HG02759 (cell line): Measurements from ENCODE around the gene CBFA2T3.
"Not testable (repeated sequence)": the region's sequence is repeated elsewhere in the genome, so short reads cannot be mapped to it uniquely, and the experiment has no call there.

ENCODE experiments used
- ATAC-seq: cut with Tn5 transposase; IDR thresholded peaks from one replicate; pipeline ENCODE4 v1.9.1; 2021; ENCODE audit warnings: mild to moderate bottlenecking, moderate library complexity; ENCODE audit not compliant: unreplicated experiment

Gene CBFA2T3

DNA sequence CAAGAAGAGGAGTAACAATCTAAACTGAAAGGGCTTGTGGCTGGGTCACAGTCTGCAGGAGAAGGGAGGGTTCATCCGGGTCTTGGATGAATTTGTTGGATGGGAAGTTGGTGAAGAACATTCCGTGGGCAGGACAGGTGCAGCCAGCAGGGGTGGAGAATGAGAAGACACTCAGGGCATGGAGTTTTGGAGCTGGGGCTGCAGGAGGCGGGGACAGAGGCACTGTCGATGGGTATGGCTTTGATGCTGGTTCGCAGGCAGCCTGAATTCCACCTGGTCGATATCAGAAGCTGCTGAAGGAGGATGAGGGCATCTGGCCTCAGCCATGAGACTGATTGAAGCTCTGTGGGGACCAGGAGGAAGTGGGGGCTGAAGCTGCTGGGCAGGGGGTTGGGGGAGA lies 36.1 kb upstream of the CBFA2T3 start:
- no peak for ATAC-seq

DNA sequence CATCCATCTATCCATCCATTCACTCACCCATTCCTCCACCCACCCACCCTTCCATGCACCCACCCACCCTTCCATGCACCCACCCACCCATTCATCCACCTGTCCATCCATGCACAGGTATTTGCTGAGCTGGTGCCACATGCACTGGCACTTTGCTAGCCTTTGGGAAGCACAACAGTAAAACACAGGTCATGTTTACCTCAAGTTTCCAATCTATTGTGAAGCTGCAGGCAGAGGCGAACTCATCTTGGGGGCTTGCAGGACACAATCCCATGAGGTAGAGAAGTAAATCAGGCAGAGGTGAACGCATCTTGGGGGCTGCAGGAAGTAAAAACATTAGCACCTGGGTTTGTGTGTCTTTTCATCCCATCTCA lies 35.6 kb upstream of the CBFA2T3 start:
- ATAC-seq = no peak

DNA sequence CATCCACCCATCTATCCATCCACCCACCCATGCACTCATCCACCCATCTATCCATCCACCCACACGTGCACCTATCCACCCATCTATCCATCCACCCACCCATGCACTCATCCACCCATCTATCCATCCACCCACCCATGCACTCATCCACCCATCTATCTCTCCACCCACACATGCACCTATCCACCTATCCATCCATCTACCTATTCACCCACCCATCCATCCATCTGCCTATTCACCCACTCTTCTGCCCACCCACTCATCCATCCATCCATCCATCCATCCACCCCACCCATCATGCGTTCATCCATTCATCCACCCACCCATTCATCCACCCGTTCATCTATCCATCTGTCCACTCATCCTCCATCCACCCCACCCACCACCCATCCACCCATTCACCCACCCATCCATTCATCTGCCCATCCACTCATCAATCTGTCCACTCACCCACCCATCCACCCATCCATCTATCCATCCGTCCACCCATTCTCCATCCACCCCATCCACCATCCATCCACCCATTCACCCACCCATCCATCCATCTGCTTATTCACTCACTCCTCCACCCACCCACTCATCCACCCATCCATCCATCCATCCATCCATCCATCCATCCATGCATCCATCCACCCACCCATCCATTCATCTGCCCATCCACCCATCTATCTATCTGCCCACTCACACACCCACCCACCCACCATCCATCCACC lies 35.1 kb upstream of the CBFA2T3 start:
- no peak for ATAC-seq

DNA sequence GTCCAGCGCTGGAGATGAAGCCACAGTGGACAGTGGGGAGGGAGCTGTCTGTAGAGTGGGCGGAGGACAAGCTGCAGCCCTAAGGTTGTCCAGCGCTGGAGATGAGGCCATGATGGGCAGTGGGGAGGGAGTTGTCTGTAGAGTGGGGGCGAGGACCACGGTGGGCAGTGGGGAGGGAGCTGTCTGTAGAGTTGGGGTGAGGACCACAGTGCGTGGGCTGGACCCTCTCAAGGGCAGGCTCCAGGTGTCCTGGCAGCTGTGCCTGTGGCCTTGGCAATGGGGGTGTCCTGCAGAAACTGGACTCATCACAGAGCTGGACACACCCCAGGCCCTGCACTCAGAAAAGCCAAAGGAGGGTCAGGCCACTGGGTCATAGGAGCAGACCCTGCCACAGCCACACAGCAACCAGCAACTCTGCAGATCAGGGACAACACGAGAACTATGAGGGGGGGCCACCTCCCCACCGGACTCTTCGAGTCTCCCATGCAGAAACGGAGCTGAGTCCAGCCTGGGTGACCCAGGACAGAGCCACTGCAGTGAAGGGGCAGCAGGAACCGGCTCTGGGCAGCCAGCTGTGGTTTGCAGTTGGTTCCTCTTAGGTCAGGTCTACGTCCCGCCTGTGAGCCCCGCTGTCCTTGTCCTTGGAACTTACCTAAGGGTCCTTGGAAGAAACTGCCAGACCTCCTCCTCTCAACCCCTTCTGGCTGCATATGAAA lies 33.4 kb upstream of the CBFA2T3 start:
- ATAC-seq = no peak

DNA sequence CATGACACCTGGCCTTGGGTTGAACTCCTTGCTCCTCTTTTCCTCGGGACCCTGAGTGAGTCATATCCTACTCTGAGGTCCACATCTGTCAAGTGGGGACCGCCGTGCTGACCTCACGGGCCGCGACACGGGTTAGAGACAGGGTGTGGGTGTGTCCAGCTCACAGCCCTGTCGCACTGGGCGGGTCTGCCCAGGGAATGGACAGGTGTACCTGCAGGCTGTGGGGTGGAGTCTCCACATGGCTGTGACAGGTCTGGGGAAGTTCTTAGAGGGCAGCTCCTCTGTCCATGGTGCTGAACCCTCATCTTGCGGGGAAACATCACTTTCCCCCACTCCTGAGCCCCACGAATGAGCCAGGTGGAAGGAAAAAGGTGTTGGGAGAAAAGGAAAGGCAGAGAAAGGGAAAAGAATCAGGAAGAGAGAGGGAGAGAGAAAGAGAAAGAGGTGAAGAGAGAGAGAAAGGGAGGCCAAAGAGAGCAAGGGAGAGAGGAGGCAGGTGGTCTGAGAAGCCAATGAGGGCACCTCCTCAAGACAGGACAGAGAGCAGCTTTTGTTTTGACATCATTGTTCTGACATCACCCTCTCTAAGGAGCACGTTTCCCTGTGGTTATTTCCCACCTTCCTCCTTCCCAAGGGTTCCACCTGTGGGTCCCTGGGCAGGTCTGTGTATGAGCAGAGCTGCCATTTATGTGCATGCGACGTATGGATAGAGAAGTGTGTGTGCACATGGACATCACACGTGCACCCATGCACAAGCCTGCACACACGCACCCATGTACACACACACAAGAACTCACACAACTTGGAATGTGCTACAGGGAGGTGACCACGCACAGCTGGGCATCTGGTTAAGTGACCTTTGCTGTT lies 32.6 kb upstream of the CBFA2T3 start:
- no peak for ATAC-seq

DNA sequence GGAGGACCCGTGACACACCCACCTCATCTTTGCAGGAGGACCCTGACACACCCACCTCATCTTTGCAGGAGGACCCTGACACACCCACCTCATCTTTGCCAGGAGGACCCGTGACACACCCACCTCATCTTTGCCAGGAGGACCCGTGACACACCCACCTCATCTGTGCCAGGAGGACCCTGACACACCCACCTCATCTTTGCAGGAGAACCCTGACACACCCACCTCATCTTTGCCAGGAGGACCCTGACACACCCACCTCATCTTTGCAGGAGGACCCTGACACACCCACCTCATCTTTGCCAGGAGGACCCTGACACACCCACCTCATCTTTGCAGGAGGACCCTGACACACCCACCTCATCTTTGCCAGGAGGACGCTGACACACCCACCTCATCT lies 31.8 kb upstream of the CBFA2T3 start:
- not testable (repeated sequence) for ATAC-seq

DNA sequence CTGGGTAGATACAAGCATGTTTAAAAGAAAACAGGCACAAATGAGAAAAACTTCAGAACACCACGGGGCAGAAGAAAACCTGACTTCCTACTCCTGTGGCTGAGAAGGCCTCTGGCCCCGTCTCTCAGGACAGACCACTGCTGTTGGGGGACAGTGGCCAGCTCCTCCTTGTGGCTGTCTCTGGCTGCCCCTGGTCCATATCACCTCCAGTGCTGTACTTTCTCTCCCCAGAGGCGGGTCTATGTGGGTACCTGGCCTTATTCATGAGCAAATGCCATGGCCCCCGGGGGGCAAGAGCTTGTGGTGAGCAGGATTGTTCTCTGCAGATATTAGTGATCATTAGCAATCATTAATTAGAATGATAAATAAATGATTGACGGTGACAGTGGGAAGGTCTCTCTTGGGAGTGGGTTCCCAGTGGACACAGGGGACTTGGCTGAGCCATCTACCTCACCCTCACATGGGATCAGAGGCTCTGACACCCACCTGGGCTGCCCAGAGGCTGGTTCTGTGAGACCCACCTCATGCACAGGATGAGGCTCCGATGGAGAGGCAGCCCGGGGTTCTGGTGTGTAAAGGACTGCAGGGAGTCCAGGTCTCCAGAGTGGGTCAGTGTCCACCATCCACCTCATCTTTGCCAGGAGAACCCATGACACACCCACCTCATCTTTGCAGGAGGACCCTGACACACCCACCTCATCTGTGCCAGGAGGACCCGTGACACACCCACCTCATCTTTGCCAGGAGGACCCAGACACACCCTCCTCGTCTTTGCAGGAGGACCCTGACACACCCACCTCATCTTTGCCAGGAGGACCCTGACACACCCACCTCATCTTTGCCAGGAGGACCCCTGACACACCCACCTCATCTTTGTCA lies 30.6 kb upstream of the CBFA2T3 start:
- no peak for ATAC-seq

DNA sequence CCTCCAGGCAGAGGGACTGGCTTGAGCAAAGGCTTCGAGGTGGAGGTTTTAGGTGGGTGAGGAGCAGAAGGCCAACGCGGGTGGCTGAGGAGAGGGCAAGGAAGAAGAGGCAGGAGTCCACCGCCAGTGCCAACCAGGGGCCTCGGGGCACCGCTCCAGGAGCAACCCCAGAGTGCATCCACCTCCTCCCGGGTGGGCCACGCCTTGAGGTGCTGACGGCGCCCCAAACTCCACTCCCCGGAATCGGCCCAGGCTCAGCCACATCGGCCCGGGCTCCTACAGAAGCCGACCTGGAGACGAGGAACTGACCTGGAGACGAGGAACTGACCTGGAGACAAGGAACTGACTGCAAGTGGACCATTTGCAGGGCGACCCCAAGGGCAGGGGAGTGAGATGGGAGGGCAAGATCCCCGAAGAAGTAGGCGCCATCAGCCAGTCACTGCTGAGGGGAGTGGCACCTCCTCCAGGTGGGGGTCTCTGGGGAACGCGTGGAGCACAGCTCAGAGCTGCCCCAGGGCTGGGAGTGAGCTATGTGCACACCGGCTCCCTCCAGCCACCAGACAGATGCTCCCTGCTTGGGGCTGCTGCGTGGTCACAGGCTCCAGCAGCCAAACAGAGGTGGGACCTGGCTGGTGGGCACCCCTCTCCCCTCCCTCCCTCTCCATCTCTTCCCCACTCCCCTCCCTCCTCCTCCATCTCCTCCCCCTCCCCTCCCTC lies 29.2 kb upstream of the CBFA2T3 start:
- no peak for ATAC-seq

DNA sequence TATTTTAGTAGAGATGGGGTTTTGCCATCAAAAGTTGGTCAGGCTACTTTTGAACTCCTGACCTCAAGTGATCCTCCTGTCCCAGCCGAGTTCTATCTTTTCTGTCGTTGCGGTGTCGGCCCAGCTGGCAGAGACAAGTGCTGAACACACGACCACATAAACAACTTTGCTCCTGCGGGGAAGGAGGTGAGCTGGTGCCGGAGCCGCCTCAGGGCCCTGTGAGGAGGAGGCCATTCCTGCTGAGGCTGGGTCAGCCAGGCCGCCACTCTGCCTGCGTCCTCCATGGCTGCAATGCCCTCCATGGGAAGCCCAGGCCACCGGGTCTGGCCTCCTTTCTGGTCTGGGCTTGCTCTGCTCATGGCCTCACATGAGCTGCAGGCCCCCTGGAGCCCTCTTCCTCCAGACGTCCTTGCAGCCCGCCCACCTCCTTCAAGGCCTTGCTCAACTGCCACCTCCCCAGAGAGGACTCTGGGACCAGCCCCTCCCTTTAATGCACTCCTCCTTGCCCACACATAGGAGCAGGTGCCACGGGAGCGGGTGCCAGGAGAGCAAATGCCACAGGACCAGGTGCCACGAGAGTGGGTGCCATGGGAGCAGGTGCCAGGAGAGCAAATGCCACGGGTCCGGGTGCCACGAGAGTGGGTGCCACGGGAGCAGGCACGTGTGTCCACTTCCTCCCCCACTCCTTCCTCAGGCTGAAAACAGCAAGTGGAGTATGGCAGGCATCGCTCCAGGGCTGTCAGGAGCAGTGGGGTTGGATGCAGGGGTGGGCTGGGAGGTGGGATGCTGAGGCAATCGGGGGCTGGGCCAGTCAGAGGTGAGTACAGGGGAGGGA lies 28.4 kb upstream of the CBFA2T3 start:
- ATAC-seq = no peak

DNA sequence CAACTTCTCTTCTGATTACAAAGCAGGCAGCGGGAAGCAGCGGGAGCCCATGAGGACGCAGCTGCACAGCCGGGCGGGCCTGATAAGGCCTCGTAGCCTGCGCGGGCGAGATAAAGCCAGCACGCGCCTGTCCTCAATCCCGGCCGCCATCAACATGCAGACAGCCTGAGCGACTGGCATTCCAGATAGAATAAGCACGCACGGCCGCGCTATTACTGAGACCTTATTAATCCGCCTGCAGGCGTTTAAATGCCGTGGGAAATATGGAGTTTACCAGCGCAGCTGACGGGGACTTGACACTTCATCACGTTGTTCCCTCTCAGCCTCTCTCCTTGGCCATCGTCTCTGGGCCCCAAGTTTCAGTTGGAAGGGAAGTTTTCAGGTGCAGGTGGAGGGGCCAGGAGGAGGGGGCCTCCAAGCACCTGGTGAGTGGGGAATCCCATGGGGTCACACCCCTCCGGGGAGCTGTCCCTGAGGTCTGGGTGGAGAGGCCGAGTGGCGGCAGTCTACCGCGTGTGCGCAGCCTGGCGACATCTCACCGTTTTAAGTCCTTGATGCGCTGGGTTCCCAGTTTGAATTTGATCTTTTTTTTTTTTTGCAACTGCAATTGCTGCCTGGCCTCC lies 27.3 kb upstream of the CBFA2T3 start:
- no peak for ATAC-seq

DNA sequence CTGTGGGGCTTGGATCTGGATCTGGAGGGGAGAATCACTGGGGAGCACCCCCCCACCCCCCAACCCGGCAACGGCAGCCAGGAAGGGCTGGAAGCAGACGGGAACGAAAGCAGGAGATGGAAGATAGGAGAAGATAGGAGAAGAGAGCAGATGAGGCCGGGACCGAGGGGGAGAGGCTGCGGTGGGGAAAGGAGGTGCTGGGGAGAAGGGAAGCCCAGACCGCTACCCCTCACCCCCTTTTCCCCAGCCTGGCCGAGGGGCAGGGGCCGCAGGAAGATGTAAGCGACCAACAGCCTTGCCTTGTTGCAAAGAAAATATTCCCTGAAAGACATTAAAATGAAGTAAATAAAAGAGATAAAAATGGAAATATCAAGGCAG lies 26.8 kb upstream of the CBFA2T3 start:
- ATAC-seq = no peak

DNA sequence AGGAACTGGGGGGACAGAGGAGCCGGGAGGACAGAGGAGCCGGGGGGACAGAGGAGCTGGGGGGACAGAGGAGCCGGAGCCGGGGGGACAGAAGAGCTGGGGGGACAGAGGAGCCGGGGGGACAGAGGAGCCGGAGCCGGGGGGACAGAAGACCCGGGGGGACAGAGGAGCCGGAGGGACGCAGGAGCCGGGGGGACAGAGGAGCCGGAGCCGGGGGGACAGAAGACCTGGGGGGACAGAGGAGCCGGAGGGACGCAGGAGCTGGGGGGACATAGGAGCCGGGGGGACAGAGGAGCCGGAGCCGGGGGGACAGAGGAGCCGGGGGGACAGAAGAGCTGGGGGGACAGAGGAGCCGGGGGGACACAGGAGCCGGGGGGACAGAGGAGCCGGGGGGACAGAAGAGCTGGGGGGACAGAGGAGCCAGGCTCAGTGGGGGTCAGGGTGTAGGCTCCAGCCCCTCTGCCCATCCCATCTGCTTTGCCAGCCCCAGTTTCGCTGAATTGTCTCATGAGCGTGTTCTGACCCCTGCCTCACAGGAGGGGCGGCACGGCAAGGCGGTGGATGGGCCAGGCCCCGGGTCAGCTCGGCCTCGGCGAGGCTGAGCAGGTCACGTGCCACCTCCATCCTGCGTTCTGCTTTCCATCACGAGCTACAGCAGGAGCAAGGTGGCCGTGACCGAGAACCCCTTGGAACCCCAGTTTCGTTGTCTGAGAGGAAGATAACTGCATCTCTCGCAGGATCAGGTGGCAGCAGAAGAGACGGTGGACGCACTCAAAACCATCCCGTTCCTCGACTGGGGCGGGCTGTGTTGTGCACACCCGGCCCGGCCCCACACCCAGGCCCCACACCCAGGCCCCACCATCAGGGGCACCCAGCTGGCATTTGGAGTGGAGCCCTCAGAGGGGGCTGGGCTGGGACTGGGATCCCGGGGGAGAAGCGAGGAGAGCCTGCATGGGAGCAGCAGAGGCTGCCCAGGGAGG lies 26.1 kb upstream of the CBFA2T3 start:
- ATAC-seq = no peak

DNA sequence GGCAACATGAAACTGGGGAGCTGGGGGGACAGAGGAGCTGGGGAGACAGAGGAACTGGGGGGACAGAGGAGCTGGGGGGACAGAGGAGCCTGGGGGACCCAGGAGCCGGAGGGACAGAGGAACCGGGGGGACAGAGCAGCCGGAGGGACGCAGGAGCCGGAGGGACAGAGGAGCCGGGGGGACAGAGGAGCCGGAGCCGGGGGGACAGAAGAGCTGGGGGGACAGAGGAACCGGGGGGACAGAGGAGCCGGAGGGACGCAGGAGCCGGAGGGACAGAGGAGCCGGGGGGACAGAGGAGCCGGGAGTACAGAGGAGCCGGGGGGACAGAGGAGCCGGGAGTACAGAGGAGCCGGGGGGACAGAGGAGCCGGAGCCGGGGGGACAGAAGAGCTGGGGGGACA lies 25.1 kb upstream of the CBFA2T3 start:
- not testable (repeated sequence) for ATAC-seq

DNA sequence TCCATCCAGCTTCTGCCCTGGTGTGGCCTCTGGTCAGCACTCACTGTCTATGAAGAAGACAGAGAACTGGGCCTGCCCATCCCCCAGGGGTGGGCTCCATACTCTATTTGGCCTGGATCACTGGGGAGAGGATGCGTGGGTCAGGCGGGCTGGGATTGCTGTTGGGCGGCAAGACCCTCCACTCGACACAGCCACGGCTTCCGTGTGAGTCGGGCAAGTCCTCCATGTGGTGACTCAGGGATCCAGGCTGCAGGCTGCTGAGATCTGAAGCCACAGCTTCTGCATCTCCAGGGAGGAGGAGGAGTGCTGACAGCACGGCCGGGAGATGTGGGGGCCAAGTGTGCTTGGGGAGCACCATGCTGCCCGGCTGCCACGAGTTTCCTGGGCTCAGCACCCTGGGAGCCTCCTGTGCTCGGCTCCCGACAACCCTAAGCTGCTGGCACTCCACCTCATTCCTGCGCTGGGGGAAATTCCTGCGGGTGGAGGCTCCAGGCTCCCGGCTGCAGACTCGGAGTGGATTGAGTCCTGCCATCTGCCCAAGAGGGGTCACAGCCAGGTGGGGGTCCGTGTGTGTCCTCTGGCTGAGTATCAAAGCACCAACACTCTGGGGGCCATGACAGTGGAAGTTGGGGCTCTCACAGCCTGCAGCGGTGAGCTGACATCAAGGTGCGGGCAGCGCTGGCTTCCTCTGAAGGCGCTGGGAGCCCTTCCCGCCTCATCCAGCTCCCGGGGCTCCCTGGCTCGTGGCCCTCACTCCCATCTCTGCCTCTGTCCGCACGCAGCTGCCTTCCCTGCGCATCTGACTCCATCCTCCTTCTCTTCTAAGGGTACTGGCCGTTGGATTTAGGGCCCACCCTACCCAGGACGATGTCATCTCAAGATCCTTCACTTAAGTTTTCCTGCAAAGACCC lies 24.4 kb upstream of the CBFA2T3 start:
- no peak for ATAC-seq

DNA sequence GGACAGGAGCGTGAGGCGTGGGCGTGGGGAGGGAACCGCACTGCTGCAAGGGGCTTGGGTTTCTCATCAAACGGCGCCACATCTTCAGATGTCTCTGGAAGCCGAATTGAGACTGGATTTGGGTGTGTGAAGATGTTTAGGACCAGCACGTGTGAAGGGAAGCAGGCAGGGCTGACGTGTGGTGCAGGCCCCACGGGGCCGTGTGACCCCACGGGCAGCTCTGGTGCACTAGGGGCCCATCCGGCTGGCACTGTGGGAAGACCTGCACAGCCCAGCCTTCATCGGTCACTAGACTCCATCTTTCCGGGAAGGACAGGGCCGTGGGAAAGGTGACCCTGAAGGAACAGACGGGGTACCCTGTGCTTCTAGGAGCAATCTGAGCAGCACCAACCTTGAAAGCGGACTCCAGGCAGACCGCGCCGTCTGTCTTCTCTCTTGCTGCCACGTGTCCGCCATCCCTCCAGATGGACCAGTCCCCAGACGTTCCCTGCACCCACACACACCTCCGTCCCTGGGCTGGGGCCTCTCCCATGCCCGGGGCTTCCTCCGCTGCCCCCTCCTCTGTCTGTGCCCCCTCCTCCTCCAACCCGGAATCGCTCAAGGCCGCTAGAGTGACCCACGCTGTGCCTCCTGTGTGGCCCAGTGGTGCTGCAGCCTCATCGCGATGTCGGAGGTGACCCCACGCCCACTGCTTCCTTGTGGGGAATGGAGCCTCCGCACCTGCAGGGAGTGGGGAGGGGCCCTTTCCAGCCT lies 23.4 kb upstream of the CBFA2T3 start:
- ATAC-seq = no peak
